SK-N-SH treated with all-trans-retinoic acid at 6 μM for 48 hours (cell line): ENCODE results near the gene PTDSS2.

Experiments
- ARNTL ChIP-seq: fragments of 450-650 bp; formaldehyde crosslinking; IDR thresholded peaks from 2 replicates; pipeline ENCODE4 v1.5.0; 2020; ENCODE audit warnings: low read depth, mild to moderate bottlenecking, moderate library complexity, borderline replicate concordance
- ESRRG ChIP-seq: fragments of 250-450 bp; sonication (Bioruptor Pico); IDR thresholded peaks from 2 replicates; pipeline ENCODE4 v1.6.1; 2021; ENCODE audit warnings: mild to moderate bottlenecking
- ISL1 ChIP-seq: fragments of 250-450 bp; sonication (Bioruptor Pico); IDR thresholded peaks from 2 replicates; pipeline ENCODE4 v2.1.2; 2022; ENCODE audit warnings: mild to moderate bottlenecking, moderate library complexity
- TCF4 ChIP-seq: fragments of 250-450 bp; sonication (Bioruptor Pico); IDR thresholded peaks from 2 replicates; pipeline ENCODE4 v1.8.0; 2021; ENCODE audit warnings: mild to moderate bottlenecking, moderate library complexity, borderline replicate concordance
- ZC3H10 ChIP-seq: fragments of 250-450 bp; sonication (Bioruptor Pico); IDR thresholded peaks from 2 replicates; pipeline ENCODE4 v1.5.1; 2021; ENCODE audit warnings: mild to moderate bottlenecking, moderate library complexity
- ZFP30 ChIP-seq: fragments of 450-650 bp; formaldehyde crosslinking; IDR thresholded peaks from 2 replicates; pipeline ENCODE4 v1.5.0; 2022; ENCODE audit warnings: mild to moderate bottlenecking, moderate library complexity

GRCh38 chr11:451738-452137 is 1.7 kb downstream of the PTDSS2 start:
- TF ChIP-seq TCF4 (CRISPR knock-in tag) (no peak), ESRRG (CRISPR knock-in tag) (no peak), ZC3H10 (CRISPR knock-in tag) (no peak), ARNTL (CRISPR knock-in tag) (no peak), ZFP30 (CRISPR knock-in tag) (no peak), ISL1 (CRISPR knock-in tag) (no peak)
